ENCODE data around the gene SCYGR8. TPM values are rescaled to one million over a fixed set of nuclear protein-coding genes. Genes with fewer than 3 reads are reported as not detected.

The SCYGR8 gene
- total RNA-seq, 4 donors from 2014 or later: 13.4 TPM; not detected in 3

GRCh38 chr2:227765788-227766372 lies 20.2 kb downstream of the SCYGR8 start:
- 65 to 68% methylated on average over 4 of the region's 4 CpGs for whole genome bisulfite sequencing, 2 donors
- no peak for DNase-seq (ENCODE audit: low spot score in 2 of 2)
- intact Hi-C loops (cut with DNase I; ENCODE audit: low total_unique reads): loop anchor here (10.0 kb wide), 1 partner anchor 361 kb away; no protein-coding TSS in a partner anchor
- no peak overlapping the region for H3K4me3 ChIP-seq (ENCODE audit: low read depth, poor library complexity, severe bottlenecking)
- TF ChIP-seq CTCF (IDR thresholded peaks at IDR 0.05) (no peak), POLR2A (IDR thresholded peaks at IDR 0.05) (no peak)

- intact Hi-C loops (cut with DNase I; ENCODE audit: low total_unique reads): loop anchor here (10.0 kb wide), 1 partner anchor 362 kb away; no protein-coding TSS in a partner anchor
- 27 to 28% methylated on average over 11 of the region's 11 CpGs for WGBS, 2 donors
- TF ChIP-seq POLR2A (IDR thresholded peaks at IDR 0.05) (no peak), CTCF (IDR thresholded peaks at IDR 0.05) (peak in 1 of 3 donors; percentile 7)
- no peak overlapping the region for H3K4me3 ChIP-seq (ENCODE audit: low read depth, poor library complexity, severe bottlenecking)
- DNase-seq (ENCODE audit: low spot score in 2 of 2): peak; percentile 59 to 95
These were observed 20.7 kb downstream of the SCYGR8 start for GRCh38 chr2:227766373-227766883.

GRCh38 chr2:227767830-227768229 lies 22.1 kb downstream of the SCYGR8 start:
- TF ChIP-seq CTCF (IDR thresholded peaks at IDR 0.05) (no peak), POLR2A (IDR thresholded peaks at IDR 0.05) (no peak)

GRCh38 chr2:227772197-227772661 lies 26.5 kb downstream of the SCYGR8 start:
- DNase-seq (ENCODE audit: low spot score in 2 of 2): peak in 1 of 2 donors; percentile 28
- 89 to 93% methylated on average over 5 of the region's 5 CpGs for WGBS, 2 donors
- TF ChIP-seq POLR2A (IDR thresholded peaks at IDR 0.05) (no peak), CTCF (IDR thresholded peaks at IDR 0.05) (no peak)
- intact Hi-C loops (cut with DNase I; ENCODE audit: low total_unique reads): loop anchor here (10.0 kb wide), 1 partner anchor 107 kb away; the partner anchor contains the start of gene SCYGR5
- H3K4me3 ChIP-seq (ENCODE audit: low read depth, poor library complexity, severe bottlenecking): no peak overlapping the region

More at GRCh38 chr2:227767830-227768229, 22.1 kb downstream of the SCYGR8 start:
- DNase-seq (ENCODE audit: low spot score in 2 of 2): peak in 1 of 2 donors; percentile 79
- H3K4me3 ChIP-seq (ENCODE audit: low read depth, poor library complexity, severe bottlenecking): no peak overlapping the region
- intact Hi-C loops (cut with DNase I; ENCODE audit: low total_unique reads): loop anchor here (10.0 kb wide), 1 partner anchor 363 kb away; no protein-coding TSS in a partner anchor
- WGBS, 2 donors: 93 to 94% methylated on average over 22 of the region's 22 CpGs

- H3K4me3 ChIP-seq (ENCODE audit: low read depth, poor library complexity, severe bottlenecking): no peak overlapping the region
- peak in 1 of 2 donors; percentile 17 for DNase-seq (ENCODE audit: low spot score in 2 of 2)
- 41 to 60% methylated on average over 2 of the region's 2 CpGs for WGBS, 2 donors
- intact Hi-C loops (cut with DNase I; ENCODE audit: low total_unique reads): loop anchor here (10.0 kb wide), 1 partner anchor 108 kb away; the partner anchor contains the start of gene SCYGR5
- no peak for TF ChIP-seq CTCF (IDR thresholded peaks at IDR 0.05)
- no peak for TF ChIP-seq POLR2A (IDR thresholded peaks at IDR 0.05)
These were observed 27.2 kb downstream of the SCYGR8 start for GRCh38 chr2:227772932-227773331.
